HG03159 (cell line): ENCODE data around the gene LARP4B.

Source experiments
- ATAC-seq: cut with Tn5 transposase; IDR thresholded peaks from one replicate; pipeline ENCODE4 v1.9.1; 2021; ENCODE audit warnings: mild to moderate bottlenecking, moderate library complexity; ENCODE audit not compliant: unreplicated experiment

Gene LARP4B

GRCh38 chr10:870564-871166, 60.8 kb downstream of the LARP4B start:
- ATAC-seq: no peak

GRCh38 chr10:869171-869570, 62.3 kb downstream of the LARP4B start:
- ATAC-seq: no peak

GRCh38 chr10:867807-868206, 63.7 kb downstream of the LARP4B start:
- no peak for ATAC-seq

GRCh38 chr10:866577-866941, 64.9 kb downstream of the LARP4B start:
- ATAC-seq: no peak

- ATAC-seq: no peak
Observed at GRCh38 chr10:865924-866576, 65.5 kb downstream of the LARP4B start.

- ATAC-seq: no peak
Observed at GRCh38 chr10:865257-865656, 66.2 kb downstream of the LARP4B start.

- ATAC-seq: no peak
Observed at GRCh38 chr10:860519-860918, 71.0 kb downstream of the LARP4B start.

GRCh38 chr10:856416-857157, 74.9 kb downstream of the LARP4B start:
- no peak for ATAC-seq

- no peak for ATAC-seq
Observed at GRCh38 chr10:855671-856070, 75.8 kb downstream of the LARP4B start.

GRCh38 chr10:855079-855478, 76.4 kb downstream of the LARP4B start:
- no peak for ATAC-seq

- ATAC-seq: no peak
Observed at GRCh38 chr10:853017-853416, 78.5 kb downstream of the LARP4B start.

- ATAC-seq: peak; percentile 18
Observed at GRCh38 chr10:852386-852785, 79.1 kb downstream of the LARP4B start.

- peak; percentile 91 for ATAC-seq
Observed at GRCh38 chr10:851901-852300, 79.6 kb downstream of the LARP4B start.

- no peak for ATAC-seq
Observed at GRCh38 chr10:850093-850492, 81.4 kb downstream of the LARP4B start.

- no peak for ATAC-seq
Observed at GRCh38 chr10:847868-848267, 83.6 kb downstream of the LARP4B start.

GRCh38 chr10:846126-846685, 85.3 kb downstream of the LARP4B start:
- no peak for ATAC-seq

GRCh38 chr10:845526-845925, 86.0 kb downstream of the LARP4B start:
- ATAC-seq: no peak

GRCh38 chr10:844552-844951, 87.0 kb downstream of the LARP4B start:
- no peak for ATAC-seq

GRCh38 chr10:843703-844102, 87.8 kb downstream of the LARP4B start:
- no peak for ATAC-seq

- no peak for ATAC-seq
Observed at GRCh38 chr10:842795-843194, 88.7 kb downstream of the LARP4B start.

GRCh38 chr10:841535-841934, 90.0 kb downstream of the LARP4B start:
- no peak for ATAC-seq
